Spleen (tissue), 11 donors: ENCODE results near the gene NUP50. TPM values are rescaled to one million over a fixed set of nuclear protein-coding genes. Genes with fewer than 3 reads are reported as not detected.

Source experiments
- DNase-seq: peaks from one replicate; pipeline ENCODE4 v3.0.0-alpha.2; 2020
- H3K27ac ChIP-seq, 8 donors: fragments of 200-600 bp; sonication (generic) in 7 of 8; 1 replicate in 4 of 8; 2 replicates in 4 of 8; pipeline versions ENCODE4 v1.5.0 to v1.8.0; 2016 to 2021; ENCODE audit warnings: inconsistent platforms in 4 of 8, mild to moderate bottlenecking in 4 of 8, moderate library complexity in 1 of 8
- H3K27me3 ChIP-seq, 7 donors: fragments of 200-600 bp; sonication (generic) in 6 of 7; replicated peaks in 1 of 7; 1 replicate in 4 of 7; 2 replicates in 3 of 7; pipeline versions ENCODE4 v1.5.0 to v1.8.0; 2016 to 2021; ENCODE audit warnings: inconsistent platforms in 3 of 7, mild to moderate bottlenecking in 1 of 7
- H3K36me3 ChIP-seq, 6 donors: fragments of 200-600 bp; sonication (generic) in 5 of 6; 1 replicate in 4 of 6; 2 replicates in 2 of 6; pipeline versions ENCODE4 v1.5.0 to v1.8.0; 2016 to 2021; ENCODE audit warnings: inconsistent platforms in 2 of 6
- H3K4me1 ChIP-seq, 6 donors: fragments of 200-600 bp; sonication (generic) in 5 of 6; 1 replicate in 3 of 6; 2 replicates in 3 of 6; pipeline versions ENCODE4 v1.5.0 to v1.8.0; 2016 to 2021; ENCODE audit warnings: inconsistent platforms in 3 of 6
- H3K4me3 ChIP-seq, 8 donors: fragments of 200-600 bp; sonication (generic) in 7 of 8; 1 replicate in 4 of 8; 2 replicates in 4 of 8; pipeline versions ENCODE4 v1.5.0 to v1.8.0; 2016 to 2021; ENCODE audit warnings: inconsistent platforms in 4 of 8, mild to moderate bottlenecking in 4 of 8, moderate library complexity in 2 of 8
- H3K9me3 ChIP-seq, 8 donors: fragments of 200-600 bp; sonication (generic) in 7 of 8; 1 replicate in 4 of 8; 2 replicates in 4 of 8; pipeline versions ENCODE4 v1.5.0 to v1.8.0; 2016 to 2021; ENCODE audit warnings: inconsistent platforms in 4 of 8
- POLR2A ChIP-seq, 3 donors: fragments of 450-650 bp; IDR thresholded peaks; one replicate each; pipeline ENCODE4 v1.5.1; 2017; ENCODE audit warnings: antibody characterized with exemption in 3 of 3, mild to moderate bottlenecking in 1 of 3
- POLR2AphosphoS5 ChIP-seq, 3 donors: sonication (generic); formaldehyde crosslinking; IDR thresholded peaks; one replicate each; pipeline ENCODE4 v1.5.1; 2017; ENCODE audit warnings: antibody characterized with exemption in 3 of 3
- WGBS, 5 donors: extraction: QIAGEN DNeasy Blood & Tissue Kit in 3 of 5; methylation state at CpG; one replicate each; pipeline versions ENCODE4 v1.1.5 to v1.1.7; 2013 to 2018; 5-methylcytosine and 5-hydroxymethylcytosine counted together
- intact Hi-C: fragments of 100-400 bp; cut with DNase I; formaldehyde crosslinking; loops from one replicate; pipeline ENCODE4 v1.15.0; 2023; ENCODE audit warnings: low total_unique reads
- polyA plus RNA-seq, 3 donors: library from polyadenylated mRNA; stranded (reverse); fragments of 200-250 nt; gene quantifications; one replicate each; pipeline ENCODE4 v1.2.1, GENCODE V29; 2013
- total RNA-seq, 7 donors: library from RNA; depleted of rRNA in 3 of 7; stranded (reverse); fragments of >200 nt in 3 of 7; fragmentation: NEBNext Ultra II Directional in 4 of 7; extraction: Animal tissue kit (Norgen Biotek cat#: 25700) in 4 of 7; gene quantifications; one replicate each; pipeline versions ENCODE4 v1.1.0 to v1.2.1, GENCODE V29; 2016 to 2021
- TF ChIP-seq, protein P1 (sequence below), 11 experiments: fragments of 200-600 bp in 7 of 11; fragments of 450-650 bp in 4 of 11; sonication (generic) in 4 of 11; IDR thresholded peaks in 8 of 11; conservative IDR thresholded peaks in 3 of 11; 1 replicate in 7 of 11; 2 replicates in 4 of 11; pipeline versions ENCODE4 v1.4.0 to v1.8.0; 2016 to 2021; ENCODE audit warnings: antibody characterized with exemption in 11 of 11, inconsistent platforms in 4 of 11, mild to moderate bottlenecking in 1 of 11
- donor health status: healthy with polysubstance abuse.
- donor health status: DM: no; HTN: no; CAD: no; lungs with moderate emphysema.
- donor health status: DM: no; HTN: no; CAD: no.
- donor health status: Bipolar disorder and iron deficiency.
- donor health status: healthy.
- donor health status: DM: no; HTN: no; CAD: no.
- donor health status: DM: yes; HTN: yes; CAD: no.

The NUP50 gene
- total and polyA plus RNA-seq, 10 donors = 16.2 to 109 (median 94.1) TPM

DNA sequence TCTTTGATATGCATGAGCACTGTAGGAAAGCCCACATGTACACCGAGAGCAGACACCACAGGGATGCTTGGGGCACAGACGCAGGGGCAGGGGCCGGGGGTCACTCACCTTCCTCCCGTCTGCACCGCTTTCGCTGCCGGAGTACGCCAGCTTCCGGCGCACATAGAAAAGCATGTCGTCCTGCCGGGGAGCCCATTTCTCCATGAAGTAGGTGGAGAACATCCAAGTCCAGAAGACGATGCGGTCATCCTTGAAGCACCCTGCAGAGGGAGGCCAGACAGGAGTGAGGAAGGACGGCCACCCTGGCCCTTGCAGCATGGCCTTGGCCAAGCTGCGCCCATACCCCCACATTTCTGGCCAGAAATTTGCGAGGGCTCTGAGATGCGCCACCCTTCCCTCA lies 48.1 kb downstream of the NUP50 start:
- 81 to 97% (median 93%) methylated on average over 18 of the region's 18 CpGs for WGBS, 5 donors

DNA sequence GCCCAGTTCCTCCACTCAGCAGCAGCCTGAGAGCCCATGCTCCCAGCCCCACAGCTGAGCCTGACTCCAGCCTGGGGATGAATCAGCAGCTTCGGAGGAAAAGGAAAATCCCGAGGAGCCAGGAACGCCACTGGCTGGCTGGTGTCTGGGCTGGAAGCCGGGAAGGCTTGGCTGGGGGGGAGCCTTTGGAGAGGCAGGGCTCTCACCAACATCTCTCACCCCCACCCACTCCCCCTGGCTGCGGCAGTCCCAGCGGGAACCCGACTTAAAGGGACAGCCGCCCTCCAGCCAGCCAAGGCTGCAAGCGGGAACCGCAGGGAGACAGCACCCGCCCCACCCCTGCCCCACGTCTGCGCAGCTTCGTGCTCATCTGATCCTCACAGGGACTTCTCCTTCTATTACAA lies 48.6 kb downstream of the NUP50 start:
- peak overlapping the region in 3 of 8 donors; percentile 14 to 74 (median 66) for H3K27ac ChIP-seq
- H3K27me3 ChIP-seq = no peaks in the 10 kb centered on the region
- intact Hi-C loops = no loop called here
- peak overlapping the region in 3 of 8 donors; percentile 12 to 39 (median 25) for H3K4me3 ChIP-seq
- peak; percentile 79 for DNase-seq
- WGBS, 5 donors = 50 to 82% (median 63%) methylated on average over 13 to 14 of the region's 14 CpGs
- H3K9me3 ChIP-seq = no peaks in the 10 kb centered on the region
- peaks cover 0 to 51% (median 8%) of the 10 kb centered on the region in 6 donors for H3K36me3 ChIP-seq
- peaks cover 3 to 54% (median 24%) of the 10 kb centered on the region in 6 donors for H3K4me1 ChIP-seq
- TF ChIP-seq POLR2AphosphoS5 (IDR thresholded peaks at IDR 0.05) = peak in 2 of 3 donors; percentile 15 to 39
- no peak for TF ChIP-seq POLR2A (IDR thresholded peaks at IDR 0.05)
- TF ChIP-seq, protein P1, sequence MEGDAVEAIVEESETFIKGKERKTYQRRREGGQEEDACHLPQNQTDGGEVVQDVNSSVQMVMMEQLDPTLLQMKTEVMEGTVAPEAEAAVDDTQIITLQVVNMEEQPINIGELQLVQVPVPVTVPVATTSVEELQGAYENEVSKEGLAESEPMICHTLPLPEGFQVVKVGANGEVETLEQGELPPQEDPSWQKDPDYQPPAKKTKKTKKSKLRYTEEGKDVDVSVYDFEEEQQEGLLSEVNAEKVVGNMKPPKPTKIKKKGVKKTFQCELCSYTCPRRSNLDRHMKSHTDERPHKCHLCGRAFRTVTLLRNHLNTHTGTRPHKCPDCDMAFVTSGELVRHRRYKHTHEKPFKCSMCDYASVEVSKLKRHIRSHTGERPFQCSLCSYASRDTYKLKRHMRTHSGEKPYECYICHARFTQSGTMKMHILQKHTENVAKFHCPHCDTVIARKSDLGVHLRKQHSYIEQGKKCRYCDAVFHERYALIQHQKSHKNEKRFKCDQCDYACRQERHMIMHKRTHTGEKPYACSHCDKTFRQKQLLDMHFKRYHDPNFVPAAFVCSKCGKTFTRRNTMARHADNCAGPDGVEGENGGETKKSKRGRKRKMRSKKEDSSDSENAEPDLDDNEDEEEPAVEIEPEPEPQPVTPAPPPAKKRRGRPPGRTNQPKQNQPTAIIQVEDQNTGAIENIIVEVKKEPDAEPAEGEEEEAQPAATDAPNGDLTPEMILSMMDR (IDR thresholded peaks at IDR 0.05 in 8 of 11, conservative IDR thresholded peaks at IDR 0.05 in 3 of 11) = peak in 1 of 11 experiments; percentile 7

More for the DNA sequence above, 48.1 kb downstream of the NUP50 start:
- TF ChIP-seq, protein P1 (IDR thresholded peaks at IDR 0.05 in 8 of 11, conservative IDR thresholded peaks at IDR 0.05 in 3 of 11) = no peak
- TF ChIP-seq POLR2A (IDR thresholded peaks at IDR 0.05) (no peak), POLR2AphosphoS5 (IDR thresholded peaks at IDR 0.05) (no peak)
- Histone ChIP-seq H3K27ac (peak overlapping the region in 3 of 8 donors; percentile 14 to 74 (median 17)), H3K27me3 (no peaks in the 10 kb centered on the region), H3K4me1 (peaks cover 3 to 54% (median 24%) of the 10 kb centered on the region in 6 donors), H3K9me3 (no peaks in the 10 kb centered on the region), H3K36me3 (peaks cover 0 to 55% (median 8%) of the 10 kb centered on the region in 6 donors), H3K4me3 (peak overlapping the region in 3 of 8 donors; percentile 12 to 39 (median 25))
- intact Hi-C loops = no loop called here
- peak; percentile 53 for DNase-seq

DNA sequence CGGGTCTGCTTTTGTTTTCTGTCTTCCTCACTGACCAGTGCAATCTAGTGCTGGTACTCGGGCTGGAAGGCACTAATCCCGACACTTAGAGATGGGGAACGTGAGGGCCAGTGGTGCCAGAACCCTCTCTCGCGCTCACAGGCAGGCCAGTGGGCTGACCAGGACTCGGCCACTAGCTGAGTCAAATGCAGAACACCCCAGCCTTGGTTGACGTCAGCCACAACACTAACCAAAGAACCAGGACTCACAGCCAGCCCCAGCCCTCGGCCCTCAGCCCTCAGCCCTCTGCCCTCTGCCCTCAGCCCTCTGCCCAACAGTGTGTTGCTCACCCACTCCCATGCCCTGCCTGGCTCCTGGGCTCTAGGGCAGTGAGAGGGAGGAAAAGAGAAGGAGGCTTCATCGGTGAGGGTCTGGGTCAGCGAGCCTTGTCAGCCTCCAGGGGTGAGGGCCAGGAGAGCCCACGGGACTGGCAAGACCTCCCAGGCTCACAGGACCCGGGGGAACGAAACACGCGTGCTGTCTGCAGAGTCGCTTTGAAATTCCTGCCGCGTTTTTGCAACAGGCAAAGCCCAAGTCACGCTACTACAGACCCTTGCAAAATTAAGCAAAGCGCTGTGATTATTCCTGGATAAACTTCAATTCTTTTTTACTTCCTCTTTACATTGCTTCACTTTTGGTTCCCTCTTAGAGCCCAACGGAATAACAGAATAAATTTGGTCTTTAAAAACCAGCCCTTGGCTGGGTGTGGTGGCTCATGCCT lies 49.4 kb downstream of the NUP50 start:
- Histone ChIP-seq H3K27me3 (no peaks in the 10 kb centered on the region), H3K9me3 (no peaks in the 10 kb centered on the region), H3K27ac (peak overlapping the region in 5 of 8 donors; percentile 33 to 75 (median 66)), H3K4me1 (peaks cover 3 to 54% (median 24%) of the 10 kb centered on the region in 6 donors), H3K4me3 (peak overlapping the region in 3 of 8 donors; percentile 12 to 39 (median 25)), H3K36me3 (peaks cover 0 to 42% (median 8%) of the 10 kb centered on the region in 6 donors)
- TF ChIP-seq POLR2A (IDR thresholded peaks at IDR 0.05) (no peak), POLR2AphosphoS5 (IDR thresholded peaks at IDR 0.05) (peak in 1 of 3 donors; percentile 23)
- TF ChIP-seq, protein P1 (IDR thresholded peaks at IDR 0.05 in 8 of 11, conservative IDR thresholded peaks at IDR 0.05 in 3 of 11) = no peak
- WGBS, 5 donors = 48 to 65% (median 49%) methylated on average over 18 to 22 of the region's 22 CpGs
- DNase-seq = peak; percentile 76
- intact Hi-C loops = no loop called here
